ENCODE results near the gene IL22RA1. TPM values are rescaled to one million over a fixed set of nuclear protein-coding genes. Genes with fewer than 3 reads are reported as not detected.

The IL22RA1 gene
- total RNA-seq, 1 donor from 2014 or later, result 0.87 TPM

DNA sequence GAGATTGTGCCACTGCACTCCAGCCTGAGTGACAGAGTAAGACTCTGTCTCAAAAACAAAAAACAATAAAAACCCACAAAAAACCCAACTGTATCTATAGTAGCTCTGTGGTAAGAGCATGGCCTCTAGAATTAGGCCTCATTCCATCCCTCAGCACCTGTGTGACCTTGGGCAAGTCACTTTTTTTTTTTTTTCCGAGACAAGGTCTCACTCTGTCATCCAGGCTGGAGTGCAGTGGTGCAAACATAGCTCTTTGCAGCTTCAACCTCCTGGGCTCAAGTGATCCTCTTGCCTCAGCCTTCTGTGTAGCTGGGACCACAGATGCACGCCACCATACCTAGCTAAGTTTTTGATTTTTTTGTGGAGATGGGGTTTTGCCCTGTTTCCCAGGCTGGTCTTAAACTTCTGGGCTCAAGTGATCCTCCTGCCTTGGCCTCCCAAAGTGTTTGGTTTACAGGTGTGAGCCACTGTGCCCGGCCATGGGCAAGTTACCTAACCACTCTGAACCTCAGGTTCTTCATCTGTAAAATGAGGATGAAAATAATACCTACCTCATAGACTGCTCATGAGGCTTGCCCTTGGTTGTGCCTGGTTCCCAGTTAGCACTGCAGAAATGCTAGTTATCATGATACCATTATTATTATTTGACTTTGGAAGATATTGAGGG is 15.7 kb downstream of the IL22RA1 start:
- Histone ChIP-seq H3K27ac (no peak overlapping the region), H3K27me3 (no peaks in the 10 kb centered on the region), H3K4me3 (no peak overlapping the region), H3K36me3 (no peaks in the 10 kb centered on the region), H3K9me3 (no peaks in the 10 kb centered on the region), H3K4me1 (no peaks in the 10 kb centered on the region)
- DNase-seq, result peak; percentile 9
- no peak for ATAC-seq
- TF ChIP-seq, protein P1, sequence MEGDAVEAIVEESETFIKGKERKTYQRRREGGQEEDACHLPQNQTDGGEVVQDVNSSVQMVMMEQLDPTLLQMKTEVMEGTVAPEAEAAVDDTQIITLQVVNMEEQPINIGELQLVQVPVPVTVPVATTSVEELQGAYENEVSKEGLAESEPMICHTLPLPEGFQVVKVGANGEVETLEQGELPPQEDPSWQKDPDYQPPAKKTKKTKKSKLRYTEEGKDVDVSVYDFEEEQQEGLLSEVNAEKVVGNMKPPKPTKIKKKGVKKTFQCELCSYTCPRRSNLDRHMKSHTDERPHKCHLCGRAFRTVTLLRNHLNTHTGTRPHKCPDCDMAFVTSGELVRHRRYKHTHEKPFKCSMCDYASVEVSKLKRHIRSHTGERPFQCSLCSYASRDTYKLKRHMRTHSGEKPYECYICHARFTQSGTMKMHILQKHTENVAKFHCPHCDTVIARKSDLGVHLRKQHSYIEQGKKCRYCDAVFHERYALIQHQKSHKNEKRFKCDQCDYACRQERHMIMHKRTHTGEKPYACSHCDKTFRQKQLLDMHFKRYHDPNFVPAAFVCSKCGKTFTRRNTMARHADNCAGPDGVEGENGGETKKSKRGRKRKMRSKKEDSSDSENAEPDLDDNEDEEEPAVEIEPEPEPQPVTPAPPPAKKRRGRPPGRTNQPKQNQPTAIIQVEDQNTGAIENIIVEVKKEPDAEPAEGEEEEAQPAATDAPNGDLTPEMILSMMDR (IDR thresholded peaks at IDR 0.05), result no peak
- intact Hi-C loops (cut with DNase I), result no loop called here

DNA sequence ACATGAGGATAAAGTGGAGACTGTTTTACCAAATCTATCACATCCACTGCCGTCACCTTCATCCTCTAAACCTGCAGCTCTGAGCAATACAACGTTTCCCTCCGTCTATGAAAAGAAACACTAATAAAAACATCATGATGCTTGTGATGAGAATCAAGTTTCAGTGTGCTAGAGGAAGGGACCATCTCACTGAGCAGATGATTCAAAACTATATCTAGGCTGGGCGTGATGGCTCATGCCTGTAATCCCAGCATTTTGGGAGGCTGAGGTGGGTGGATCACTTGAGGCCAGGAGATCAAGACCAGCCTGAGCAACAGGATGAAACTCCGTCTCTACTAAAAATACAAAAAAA is 16.3 kb downstream of the IL22RA1 start:
- no peaks in the 10 kb centered on the region for H3K27me3 ChIP-seq
- no peaks in the 10 kb centered on the region for H3K4me1 ChIP-seq
- H3K36me3 ChIP-seq, result no peaks in the 10 kb centered on the region
- ATAC-seq (no peak), DNase-seq (no peak)
- intact Hi-C loops (cut with DNase I), result no loop called here
- no peak overlapping the region for H3K27ac ChIP-seq
- no peak overlapping the region for H3K4me3 ChIP-seq
- H3K9me3 ChIP-seq, result no peaks in the 10 kb centered on the region
- TF ChIP-seq, protein P1 (IDR thresholded peaks at IDR 0.05), result no peak

DNA sequence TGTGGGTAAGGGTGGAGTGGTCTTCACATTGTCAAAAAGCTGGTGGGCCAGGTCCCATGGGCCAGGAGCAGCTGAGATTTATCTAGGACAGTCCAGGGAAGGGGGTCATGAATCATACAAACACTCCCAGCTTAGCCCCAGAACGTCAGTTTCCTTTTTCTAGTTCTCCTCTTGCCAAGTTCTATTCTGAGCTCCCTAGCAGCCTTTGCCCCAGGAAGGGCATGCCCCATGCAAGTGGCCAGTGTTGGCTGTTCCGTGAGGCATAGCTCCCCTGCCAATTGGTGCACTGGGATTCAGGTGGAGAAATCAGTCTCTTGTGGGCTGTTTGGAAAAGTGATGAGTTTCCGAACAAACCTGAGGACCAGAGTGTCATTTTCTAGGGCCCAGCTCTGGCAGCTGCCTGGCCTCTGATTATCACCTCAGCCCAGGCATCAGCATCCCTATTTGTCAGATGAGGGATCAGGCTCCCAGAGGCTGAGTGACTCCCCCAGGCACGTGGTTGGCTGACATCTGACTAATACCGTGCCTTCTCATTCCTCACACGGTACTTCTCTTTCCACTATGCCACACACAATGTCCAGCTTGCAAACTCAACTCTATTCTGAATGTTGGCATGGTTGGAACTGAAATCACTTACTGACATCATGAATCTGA is 16.8 kb downstream of the IL22RA1 start:
- DNase-seq (peak; percentile 46), ATAC-seq (peak; percentile 48)
- H3K36me3 ChIP-seq, result no peaks in the 10 kb centered on the region
- no peaks in the 10 kb centered on the region for H3K4me1 ChIP-seq
- no peak overlapping the region for H3K4me3 ChIP-seq
- intact Hi-C loops (cut with DNase I), result no loop called here
- H3K27ac ChIP-seq, result no peak overlapping the region
- no peaks in the 10 kb centered on the region for H3K27me3 ChIP-seq
- H3K9me3 ChIP-seq, result no peaks in the 10 kb centered on the region
- TF ChIP-seq, protein P1 (IDR thresholded peaks at IDR 0.05), result no peak

DNA sequence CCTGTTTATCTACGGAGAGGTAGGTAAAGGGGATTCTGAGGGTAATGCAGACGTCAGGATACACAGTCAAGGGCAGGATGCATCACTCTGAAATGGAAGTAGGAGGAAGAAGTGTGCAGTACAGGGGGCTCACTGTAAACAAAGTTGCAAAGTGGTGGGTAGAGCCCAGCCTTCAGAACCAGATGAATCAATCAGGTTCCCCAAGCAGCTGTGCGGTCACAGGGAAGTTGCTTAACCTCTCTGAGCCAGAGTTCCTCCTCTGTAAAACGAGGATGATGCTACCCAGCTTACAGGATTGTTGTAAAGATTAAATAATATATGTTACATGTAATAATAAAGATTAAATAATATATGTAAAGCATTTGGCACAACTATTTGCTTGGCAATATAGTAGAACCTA is 17.5 kb downstream of the IL22RA1 start:
- no peak overlapping the region for H3K27ac ChIP-seq
- no peaks in the 10 kb centered on the region for H3K27me3 ChIP-seq
- TF ChIP-seq, protein P1 (IDR thresholded peaks at IDR 0.05), result no peak
- intact Hi-C loops (cut with DNase I), result no loop called here
- H3K9me3 ChIP-seq, result no peaks in the 10 kb centered on the region
- no peak overlapping the region for H3K4me3 ChIP-seq
- peak; percentile 27 for DNase-seq
- ATAC-seq, result peak; percentile 29
- H3K4me1 ChIP-seq, result no peaks in the 10 kb centered on the region
- H3K36me3 ChIP-seq, result no peaks in the 10 kb centered on the region

DNA sequence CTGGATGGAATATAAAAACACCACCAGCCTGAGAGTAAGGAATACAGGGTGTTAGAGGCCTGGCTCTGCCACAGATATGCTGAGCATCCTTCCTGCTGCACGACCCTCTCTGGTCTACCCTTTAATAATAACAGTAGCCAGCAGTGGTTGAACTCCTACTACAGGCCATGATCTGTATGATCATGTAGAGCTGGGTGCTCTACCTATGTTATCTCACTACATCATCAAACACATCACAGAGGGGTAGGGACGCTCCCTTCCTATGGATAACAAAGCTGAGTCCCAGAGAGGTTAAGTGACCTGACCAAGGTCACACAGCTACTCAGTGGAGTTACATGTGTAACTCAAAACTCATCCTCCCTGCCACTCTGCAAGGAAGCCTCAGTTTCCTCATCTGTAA is 18.0 kb downstream of the IL22RA1 start:
- ATAC-seq, result no peak
- Histone ChIP-seq H3K27ac (no peak overlapping the region), H3K9me3 (no peaks in the 10 kb centered on the region), H3K4me1 (peaks cover under 1% of the 10 kb centered on the region), H3K27me3 (no peaks in the 10 kb centered on the region), H3K4me3 (no peak overlapping the region), H3K36me3 (no peaks in the 10 kb centered on the region)
- TF ChIP-seq, protein P1 (IDR thresholded peaks at IDR 0.05), result no peak
- intact Hi-C loops (cut with DNase I), result no loop called here
- peak; percentile 3 for DNase-seq

All from upper lobe of right lung (tissue), 1 donor.